Left ventricle myocardium inferior (tissue), 1 donor: ENCODE measurements around the gene EEF1AKMT3. TPM values are rescaled to one million over a fixed set of nuclear protein-coding genes. Genes with fewer than 3 reads are reported as not detected.

Experiments
- DNase-seq: peaks from one replicate; pipeline ENCODE4 v3.0.0-alpha.2; 2020
- H3K27ac ChIP-seq: fragments of 200-600 bp; replicated peaks from 2 replicates; pipeline ENCODE4 v1.8.0; 2021
- H3K27me3 ChIP-seq: fragments of 200-600 bp; 2 replicates; pipeline ENCODE4 v1.8.0; 2021; ENCODE audit warnings: low read depth
- H3K36me3 ChIP-seq: fragments of 200-600 bp; 2 replicates; pipeline ENCODE4 v1.8.0; 2021
- H3K4me1 ChIP-seq: fragments of 200-600 bp; 2 replicates; pipeline ENCODE4 v1.8.0; 2021
- H3K4me3 ChIP-seq: fragments of 200-600 bp; 2 replicates; pipeline ENCODE4 v1.8.0; 2021; ENCODE audit warnings: mild to moderate bottlenecking, moderate library complexity
- H3K9me3 ChIP-seq: fragments of 200-600 bp; replicated peaks from 2 replicates; pipeline ENCODE4 v1.8.0; 2021
- intact Hi-C: fragments of 100-400 bp; cut with micrococcal nuclease; formaldehyde crosslinking; loops from one replicate; pipeline ENCODE4 v1.11.0; 2022
- total RNA-seq: library from RNA; stranded (reverse); fragmentation: NEBNext Ultra II Directional; extraction: Animal tissue kit (Norgen Biotek cat#: 25700); gene quantifications from one replicate; pipeline ENCODE4 v1.2.1, GENCODE V29; 2021
- TF ChIP-seq, protein P1 (sequence below): fragments of 200-600 bp; IDR thresholded peaks from 2 replicates; pipeline ENCODE4 v1.8.0; 2021; ENCODE audit warnings: antibody characterized with exemption, mild to moderate bottlenecking, borderline replicate concordance
- donor health status: DM: no; HTN: yes; CAD: no; lungs with severe emphysema.

The EEF1AKMT3 gene
- total RNA-seq, 1 donor from 2014 or later, result 0.99 TPM

DNA sequence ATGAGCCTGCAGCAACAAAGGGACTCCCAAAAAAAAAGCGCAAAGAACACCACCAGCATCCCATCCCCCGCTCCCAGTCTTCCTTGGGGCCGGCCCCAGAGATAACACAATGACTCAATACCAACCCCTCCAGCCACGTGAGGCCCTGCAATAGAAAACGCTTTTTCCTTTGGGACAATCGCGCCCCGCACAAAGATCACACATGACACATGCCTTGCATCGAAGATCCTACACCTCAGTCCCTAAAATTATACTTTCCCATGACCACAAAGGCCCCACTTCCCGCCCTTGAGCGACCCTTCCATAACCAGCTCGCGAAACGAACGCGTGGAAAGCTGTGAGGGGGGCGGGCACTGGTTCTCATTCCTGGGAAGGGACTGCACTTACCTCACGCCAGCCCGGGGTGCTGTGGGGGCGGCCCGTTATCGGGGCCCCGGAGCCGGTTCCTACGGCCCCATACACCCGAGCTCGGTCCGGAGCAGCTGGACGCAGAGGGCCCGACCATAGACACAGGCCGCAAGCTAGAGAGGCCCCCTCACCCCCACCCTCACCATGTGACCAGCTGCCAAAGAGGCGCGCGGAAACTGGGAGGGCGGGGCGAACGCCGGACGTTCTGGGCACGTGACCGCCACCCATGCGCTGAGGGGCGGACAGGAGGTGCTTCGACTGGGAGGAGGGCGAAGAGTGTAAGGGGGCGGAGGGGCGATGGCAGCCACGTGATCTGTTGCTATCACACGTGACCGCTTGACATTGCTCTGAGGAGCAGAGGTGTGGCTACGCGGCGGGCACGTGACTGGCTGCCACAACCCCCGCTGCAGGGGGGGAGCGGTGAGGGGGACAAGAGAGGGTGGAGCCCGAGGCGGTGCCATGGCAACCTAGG is 20.4 kb upstream of the EEF1AKMT3 start, which contains the start of gene CDK4:
TSS of gene CDK4 (minus strand) at position 523 of the 880 bp plus-strand sequence. CDS start 593 bp downstream, outside the sequence.
- peak within 1 kb of the TSS; percentile 92 for H3K27ac ChIP-seq
- H3K4me1 ChIP-seq, result peaks cover 53% of the 10 kb centered on the region
- intact Hi-C loops, result no loop called here
- H3K36me3 ChIP-seq, result peaks cover 40% of the 10 kb centered on the region
- H3K9me3 ChIP-seq, result no peaks in the 10 kb centered on the region
- peak; percentile 99 for DNase-seq
- peak within 1 kb of the TSS; percentile 81 for H3K4me3 ChIP-seq
- no peaks in the 10 kb centered on the region for H3K27me3 ChIP-seq
- TF ChIP-seq, protein P1, sequence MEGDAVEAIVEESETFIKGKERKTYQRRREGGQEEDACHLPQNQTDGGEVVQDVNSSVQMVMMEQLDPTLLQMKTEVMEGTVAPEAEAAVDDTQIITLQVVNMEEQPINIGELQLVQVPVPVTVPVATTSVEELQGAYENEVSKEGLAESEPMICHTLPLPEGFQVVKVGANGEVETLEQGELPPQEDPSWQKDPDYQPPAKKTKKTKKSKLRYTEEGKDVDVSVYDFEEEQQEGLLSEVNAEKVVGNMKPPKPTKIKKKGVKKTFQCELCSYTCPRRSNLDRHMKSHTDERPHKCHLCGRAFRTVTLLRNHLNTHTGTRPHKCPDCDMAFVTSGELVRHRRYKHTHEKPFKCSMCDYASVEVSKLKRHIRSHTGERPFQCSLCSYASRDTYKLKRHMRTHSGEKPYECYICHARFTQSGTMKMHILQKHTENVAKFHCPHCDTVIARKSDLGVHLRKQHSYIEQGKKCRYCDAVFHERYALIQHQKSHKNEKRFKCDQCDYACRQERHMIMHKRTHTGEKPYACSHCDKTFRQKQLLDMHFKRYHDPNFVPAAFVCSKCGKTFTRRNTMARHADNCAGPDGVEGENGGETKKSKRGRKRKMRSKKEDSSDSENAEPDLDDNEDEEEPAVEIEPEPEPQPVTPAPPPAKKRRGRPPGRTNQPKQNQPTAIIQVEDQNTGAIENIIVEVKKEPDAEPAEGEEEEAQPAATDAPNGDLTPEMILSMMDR, result no peak

DNA sequence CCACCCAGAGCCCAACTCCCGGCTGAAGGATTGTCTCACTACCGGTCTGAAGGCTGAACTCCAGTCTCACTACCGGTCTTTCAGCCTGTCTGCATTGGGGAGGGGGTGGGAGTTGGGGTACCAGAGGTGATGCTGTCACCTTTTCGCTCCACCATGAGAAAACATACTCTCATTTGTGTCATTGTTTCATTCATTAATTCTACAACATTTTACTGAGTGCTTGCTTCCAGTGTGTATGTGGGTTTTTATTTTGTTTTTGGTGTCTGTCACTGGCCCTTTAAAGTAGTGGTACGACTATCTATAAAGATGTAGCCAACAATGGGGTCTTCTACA is 19.8 kb upstream of the EEF1AKMT3 start:
- H3K9me3 ChIP-seq, result no peaks in the 10 kb centered on the region
- peaks cover 37% of the 10 kb centered on the region for H3K36me3 ChIP-seq
- intact Hi-C loops, result no loop called here
- H3K27ac ChIP-seq, result peak overlapping the region; percentile 92
- H3K27me3 ChIP-seq, result no peaks in the 10 kb centered on the region
- H3K4me3 ChIP-seq, result peak overlapping the region; percentile 81
- peaks cover 53% of the 10 kb centered on the region for H3K4me1 ChIP-seq
- TF ChIP-seq, protein P1, result no peak
- DNase-seq, result no peak

DNA sequence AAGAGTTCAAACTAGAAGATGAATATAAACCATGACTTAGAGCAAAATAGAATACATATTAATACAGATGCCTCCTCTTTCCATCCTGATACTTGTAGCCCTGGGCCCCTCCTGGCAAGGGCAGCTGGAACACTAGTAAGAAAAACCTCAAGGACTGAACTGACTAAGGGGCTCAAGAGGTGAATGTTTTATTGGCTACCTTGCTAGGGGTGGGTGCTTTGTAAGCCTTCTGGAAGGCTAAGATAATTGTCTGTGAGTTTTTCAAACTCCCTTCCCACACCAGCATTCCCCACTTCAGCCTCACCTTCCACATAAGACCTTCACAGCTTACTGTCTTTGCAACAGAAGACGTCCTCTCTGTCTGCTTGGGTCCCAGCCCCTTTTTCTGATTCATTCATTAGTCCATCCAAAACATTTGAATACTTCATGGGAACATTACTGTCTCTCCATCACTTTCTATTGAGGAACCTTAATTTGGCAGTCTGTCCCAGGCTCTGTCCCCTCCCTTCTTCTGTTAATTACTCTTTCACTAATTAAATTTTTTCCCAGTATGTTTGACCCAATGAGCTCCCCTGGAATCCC is 18.6 kb upstream of the EEF1AKMT3 start:
- H3K4me3 ChIP-seq, result no peak overlapping the region
- H3K27me3 ChIP-seq, result no peaks in the 10 kb centered on the region
- no peaks in the 10 kb centered on the region for H3K9me3 ChIP-seq
- TF ChIP-seq, protein P1, result no peak
- H3K27ac ChIP-seq, result peak overlapping the region; percentile 22
- DNase-seq, result no peak
- peaks cover 37% of the 10 kb centered on the region for H3K36me3 ChIP-seq
- H3K4me1 ChIP-seq, result peaks cover 53% of the 10 kb centered on the region
- intact Hi-C loops, result no loop called here

DNA sequence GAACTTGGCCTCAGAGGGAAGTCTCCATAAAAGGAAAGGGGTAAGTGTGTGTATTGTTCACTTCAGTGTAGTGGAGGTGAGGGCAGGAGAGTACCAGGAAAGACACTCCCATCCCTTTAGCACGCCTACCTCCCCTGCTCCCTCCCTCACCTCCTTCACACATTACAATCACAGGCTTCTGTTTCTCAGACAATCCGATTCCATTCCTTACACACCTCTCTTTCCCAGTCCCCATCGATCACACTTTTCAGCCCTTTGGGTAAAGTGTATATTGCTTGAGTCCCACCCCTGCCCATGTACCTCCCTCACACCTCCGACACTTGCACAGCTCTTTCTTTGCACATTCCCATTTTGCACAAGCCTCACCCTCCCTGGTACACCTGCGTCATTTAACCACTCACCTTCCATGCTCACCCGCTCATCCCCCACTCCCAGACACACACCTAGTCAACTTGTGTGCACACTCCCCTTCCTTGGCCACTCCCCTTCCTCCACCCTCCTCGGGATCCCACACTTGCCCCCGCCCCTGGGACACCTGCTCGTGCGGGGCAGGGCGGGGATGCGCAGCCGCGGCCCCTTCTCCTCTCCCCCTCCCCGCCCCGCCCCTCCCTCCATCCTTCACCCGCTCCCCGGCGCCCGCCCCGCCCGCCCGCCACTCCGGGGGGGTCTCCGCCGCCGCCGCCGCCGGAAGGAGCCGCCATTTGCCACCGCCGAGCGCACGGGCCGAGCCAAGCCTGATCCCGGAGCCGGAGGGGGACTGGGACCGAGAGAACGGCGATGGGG is 17.8 kb upstream of the EEF1AKMT3 start, which contains the start of gene MARCHF9:
TSS of gene MARCHF9 (plus strand) at position 693 of the 783 bp plus-strand sequence. CDS start 426 bp downstream, outside the sequence.
- Histone ChIP-seq H3K36me3 (peaks cover 34% of the 10 kb centered on the region), H3K4me3 (peak within 1 kb of the TSS; percentile 82), H3K9me3 (no peaks in the 10 kb centered on the region), H3K4me1 (peaks cover 53% of the 10 kb centered on the region), H3K27ac (peak within 1 kb of the TSS; percentile 71), H3K27me3 (no peaks in the 10 kb centered on the region)
- DNase-seq, result peak; percentile 59
- intact Hi-C loops, result no loop called here
- TF ChIP-seq, protein P1, result no peak

DNA sequence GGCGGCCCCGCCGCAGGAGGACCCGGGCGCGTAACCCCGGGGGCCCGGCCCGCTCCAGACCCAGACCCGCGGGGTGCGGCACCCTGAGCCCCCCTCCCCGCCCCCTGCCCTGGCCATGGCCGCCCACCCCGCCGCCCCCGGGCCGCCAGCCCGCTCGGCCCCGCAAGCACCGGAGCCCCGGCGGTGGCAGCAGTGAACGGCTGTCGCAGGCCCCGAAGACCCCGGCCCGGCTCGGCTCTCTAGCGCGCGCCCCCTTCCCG is 17.3 kb upstream of the EEF1AKMT3 start:
- peaks cover 53% of the 10 kb centered on the region for H3K4me1 ChIP-seq
- peaks cover 29% of the 10 kb centered on the region for H3K36me3 ChIP-seq
- H3K27ac ChIP-seq, result peak overlapping the region; percentile 71
- H3K27me3 ChIP-seq, result no peaks in the 10 kb centered on the region
- intact Hi-C loops, result no loop called here
- peak overlapping the region; percentile 82 for H3K4me3 ChIP-seq
- DNase-seq, result no peak
- no peaks in the 10 kb centered on the region for H3K9me3 ChIP-seq
- TF ChIP-seq, protein P1, result no peak
